ENCODE data around the gene PNCK.

PNCK gene

GRCh38 chrX:153626863-153627674, 46.5 kb downstream of the PNCK start:
- DNase-seq: peak; percentile 8

GRCh38 chrX:153626025-153626633, 47.5 kb downstream of the PNCK start:
- DNase-seq: peak; percentile 16

GRCh38 chrX:153625271-153626024, 48.2 kb downstream of the PNCK start:
- peak; percentile 14 for DNase-seq

- DNase-seq: peak; percentile 10
Measured at GRCh38 chrX:153624196-153625091, 49.2 kb downstream of the PNCK start.

GRCh38 chrX:153623310-153624029, 50.1 kb downstream of the PNCK start:
- peak; percentile 15 for DNase-seq

GRCh38 chrX:153622661-153623309, 50.8 kb downstream of the PNCK start:
- DNase-seq: no peak

- DNase-seq: peak; percentile 14
Measured at GRCh38 chrX:153621949-153622598, 51.5 kb downstream of the PNCK start.

- DNase-seq: peak; percentile 9
Measured at GRCh38 chrX:153620576-153620975, 53.0 kb downstream of the PNCK start.

Measured in CD4-positive, alpha-beta T cell treated with Interleukin-15 for 1 hour (primary cell).